Spleen (tissue), 7 donors: Measurements from ENCODE around the gene TMEM208.

Source experiments
- POLR2A ChIP-seq, 3 donors: fragments of 450-650 bp; IDR thresholded peaks; one replicate each; pipeline ENCODE4 v1.5.1; 2017; ENCODE audit warnings: antibody characterized with exemption in 3 of 3, mild to moderate bottlenecking in 1 of 3
- TF ChIP-seq, protein P1 (sequence below), 11 experiments: fragments of 200-600 bp in 7 of 11; fragments of 450-650 bp in 4 of 11; sonication (generic) in 4 of 11; IDR thresholded peaks in 8 of 11; conservative IDR thresholded peaks in 3 of 11; 1 replicate in 7 of 11; 2 replicates in 4 of 11; pipeline versions ENCODE4 v1.4.0 to v1.8.0; 2016 to 2021; ENCODE audit warnings: antibody characterized with exemption in 11 of 11, inconsistent platforms in 4 of 11, mild to moderate bottlenecking in 1 of 11
- donor health status: DM: no; HTN: no; CAD: no; lungs with moderate emphysema.
- donor health status: DM: no; HTN: no; CAD: no.
- donor health status: DM: no; HTN: no; CAD: no.

DNA sequence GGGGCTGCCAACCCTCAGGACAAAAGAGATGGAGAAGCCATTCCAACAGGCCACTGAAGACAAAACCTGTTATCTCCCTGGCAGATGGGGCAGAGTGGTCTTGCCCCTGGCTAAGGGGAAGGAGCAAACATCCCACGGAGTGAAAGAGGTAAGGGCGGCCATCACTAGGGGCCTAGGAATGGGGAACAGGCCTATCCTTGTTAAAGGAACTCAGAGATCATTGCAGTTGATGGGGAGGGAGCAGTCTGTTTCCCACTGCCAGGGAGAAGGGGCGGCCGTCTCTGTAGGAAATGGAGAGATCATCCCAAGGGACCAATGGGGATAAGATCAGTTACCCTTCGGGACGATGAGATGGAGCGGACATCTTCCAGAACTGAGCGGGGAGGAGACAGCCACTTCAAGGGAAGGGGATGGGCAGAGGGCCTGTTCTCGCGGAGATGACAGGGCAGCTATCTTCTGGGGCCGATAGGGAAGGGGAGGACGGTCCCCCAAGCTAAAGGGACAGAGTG lies 581 bp upstream of the TMEM208 start:
- TF ChIP-seq POLR2A (IDR thresholded peaks at IDR 0.05), result peak in 1 of 3 donors; percentile 13
- TF ChIP-seq, protein P1, sequence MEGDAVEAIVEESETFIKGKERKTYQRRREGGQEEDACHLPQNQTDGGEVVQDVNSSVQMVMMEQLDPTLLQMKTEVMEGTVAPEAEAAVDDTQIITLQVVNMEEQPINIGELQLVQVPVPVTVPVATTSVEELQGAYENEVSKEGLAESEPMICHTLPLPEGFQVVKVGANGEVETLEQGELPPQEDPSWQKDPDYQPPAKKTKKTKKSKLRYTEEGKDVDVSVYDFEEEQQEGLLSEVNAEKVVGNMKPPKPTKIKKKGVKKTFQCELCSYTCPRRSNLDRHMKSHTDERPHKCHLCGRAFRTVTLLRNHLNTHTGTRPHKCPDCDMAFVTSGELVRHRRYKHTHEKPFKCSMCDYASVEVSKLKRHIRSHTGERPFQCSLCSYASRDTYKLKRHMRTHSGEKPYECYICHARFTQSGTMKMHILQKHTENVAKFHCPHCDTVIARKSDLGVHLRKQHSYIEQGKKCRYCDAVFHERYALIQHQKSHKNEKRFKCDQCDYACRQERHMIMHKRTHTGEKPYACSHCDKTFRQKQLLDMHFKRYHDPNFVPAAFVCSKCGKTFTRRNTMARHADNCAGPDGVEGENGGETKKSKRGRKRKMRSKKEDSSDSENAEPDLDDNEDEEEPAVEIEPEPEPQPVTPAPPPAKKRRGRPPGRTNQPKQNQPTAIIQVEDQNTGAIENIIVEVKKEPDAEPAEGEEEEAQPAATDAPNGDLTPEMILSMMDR (IDR thresholded peaks at IDR 0.05 in 8 of 11, conservative IDR thresholded peaks at IDR 0.05 in 3 of 11), result no peak
